T-helper 22 cell (primary cell): ENCODE data around the gene FBXW11.
"Not testable (repeated sequence)": the region's sequence is repeated elsewhere in the genome, so short reads cannot be mapped to it uniquely, and the experiment has no call there.

Experiments used
- DNase-seq: peaks from one replicate; pipeline ENCODE4 v3.0.0-alpha.2; 2020; ENCODE audit warnings: low read depth

The FBXW11 gene

GRCh38 chr5:171981847-171982246 lies 24.6 kb downstream of the FBXW11 start:
- DNase-seq: no peak

- DNase-seq: no peak
These were observed 25.6 kb downstream of the FBXW11 start for GRCh38 chr5:171980792-171981191.

DNA sequence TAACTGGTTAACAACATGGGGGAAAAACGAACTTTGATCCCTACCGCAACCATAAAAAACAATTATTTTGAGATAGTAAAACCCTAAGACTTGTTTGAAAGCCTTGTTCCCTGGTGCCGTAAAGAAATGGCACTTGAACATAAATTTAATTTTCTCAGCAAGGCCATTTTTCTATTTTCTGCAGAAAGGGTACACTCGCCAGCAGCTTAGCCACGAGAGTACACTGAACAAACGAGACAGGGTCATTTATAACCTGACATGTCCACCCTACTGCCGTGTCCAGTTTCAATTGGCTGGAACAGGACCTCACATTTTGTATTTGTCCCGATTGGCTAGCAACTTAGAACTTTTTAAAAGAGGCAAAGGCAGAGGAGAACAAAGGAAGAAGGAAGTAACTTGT lies 26.8 kb downstream of the FBXW11 start:
- no peak for DNase-seq

DNA sequence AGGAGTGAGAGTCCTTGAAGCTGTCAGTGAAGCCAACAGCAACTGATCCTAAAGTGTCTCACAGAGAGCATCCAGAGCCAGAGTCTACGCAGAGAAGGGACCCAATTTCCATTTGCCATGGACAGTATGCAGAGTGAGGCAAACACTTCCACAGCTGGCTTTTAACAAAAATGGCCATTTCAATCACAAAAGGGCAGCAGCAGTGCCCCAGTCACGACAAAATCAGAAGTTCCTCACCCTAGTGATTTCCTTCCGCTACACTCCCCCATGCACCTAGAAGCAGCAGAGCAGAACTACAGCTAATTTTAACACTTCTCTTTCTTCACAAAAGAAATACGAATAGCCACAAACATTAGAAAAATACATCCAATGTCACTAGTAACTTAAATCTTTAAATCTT lies 27.9 kb downstream of the FBXW11 start:
- DNase-seq: no peak

GRCh38 chr5:171978016-171978415 lies 28.4 kb downstream of the FBXW11 start:
- no peak for DNase-seq

DNA sequence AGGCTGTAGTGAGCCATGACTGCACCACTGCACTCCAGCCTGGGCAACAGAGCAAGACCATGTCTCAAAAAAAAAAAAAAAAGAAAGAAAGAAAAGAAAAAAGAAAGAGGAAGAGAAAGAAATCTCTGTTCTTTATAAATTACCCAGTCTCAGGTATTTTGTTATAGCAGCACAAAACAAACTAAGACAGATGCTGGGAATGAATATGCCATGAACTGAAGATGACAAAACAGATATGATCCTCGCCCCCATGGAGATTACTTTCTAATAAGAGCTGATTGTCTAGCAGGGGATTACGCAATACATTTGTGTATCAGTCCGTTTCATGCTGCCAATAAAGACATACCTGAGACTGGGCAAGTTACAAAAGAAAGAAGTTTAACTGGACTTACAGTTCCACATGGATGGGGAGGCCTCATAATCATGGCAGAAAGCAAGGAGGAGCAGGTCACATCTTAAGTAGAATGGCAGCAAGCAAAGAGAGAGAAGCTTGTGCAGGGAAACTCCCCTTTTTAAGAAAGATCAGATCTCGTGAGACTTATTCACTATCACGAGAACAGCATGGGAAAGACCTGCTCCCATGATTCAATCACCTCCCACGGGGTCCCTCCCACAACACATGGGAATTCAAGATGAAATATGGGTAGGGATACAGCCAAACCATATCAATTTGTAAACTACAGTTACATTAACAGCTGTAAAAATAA lies 29.0 kb downstream of the FBXW11 start:
- DNase-seq: not testable (repeated sequence)

GRCh38 chr5:171975877-171976667 lies 30.4 kb downstream of the FBXW11 start:
- no peak for DNase-seq

- DNase-seq: no peak
These were observed 31.1 kb downstream of the FBXW11 start for GRCh38 chr5:171975262-171975876.

GRCh38 chr5:171970826-171971225 lies 35.6 kb downstream of the FBXW11 start:
- no peak for DNase-seq

DNA sequence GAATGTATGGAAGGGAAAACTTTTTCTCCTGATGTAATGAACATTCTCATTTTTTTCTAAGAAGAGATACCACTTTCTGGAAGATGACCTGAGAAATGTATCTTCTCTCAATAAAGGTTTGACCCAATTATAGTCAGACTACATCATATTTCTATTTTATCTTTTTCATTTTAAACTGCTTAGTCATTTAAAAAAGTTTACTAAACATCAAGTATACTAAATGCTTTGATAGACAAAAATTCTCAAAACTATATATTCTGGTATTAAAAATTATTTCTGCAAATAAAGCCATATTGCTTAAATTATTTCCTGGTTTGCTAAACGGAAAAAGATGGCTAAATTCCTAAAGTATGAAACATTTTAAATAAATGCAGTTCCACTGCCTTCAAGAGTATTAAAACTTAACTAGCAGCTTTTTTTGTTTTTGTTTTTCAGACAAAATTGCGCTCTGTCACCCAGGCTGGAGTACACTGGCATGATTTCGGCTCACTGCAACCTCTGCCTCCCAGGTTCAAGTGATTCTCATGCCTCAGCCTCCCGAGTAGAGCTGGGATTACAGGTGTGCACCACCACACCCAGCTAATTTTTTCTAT lies 37.1 kb downstream of the FBXW11 start:
- DNase-seq: no peak

DNA sequence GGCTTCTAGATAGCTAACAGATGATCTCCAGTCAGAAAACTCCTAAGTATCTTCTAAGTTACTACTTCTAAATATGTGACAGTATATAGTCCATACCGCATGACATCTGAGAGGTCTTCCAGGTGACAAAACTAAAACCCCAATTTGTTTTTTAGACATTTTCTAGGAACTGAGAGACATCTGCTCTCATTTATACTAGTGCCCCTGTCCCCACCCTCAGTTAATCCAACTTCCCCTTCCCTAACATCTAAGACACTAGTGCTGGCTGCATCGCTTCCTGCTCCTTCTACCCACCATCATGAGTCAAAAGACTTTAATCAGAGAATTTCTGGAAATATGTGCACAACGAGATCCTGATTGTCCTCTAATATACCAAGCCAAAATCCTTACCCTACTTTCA lies 37.9 kb downstream of the FBXW11 start:
- no peak for DNase-seq

GRCh38 chr5:171966964-171967363 lies 39.5 kb downstream of the FBXW11 start:
- DNase-seq: no peak

DNA sequence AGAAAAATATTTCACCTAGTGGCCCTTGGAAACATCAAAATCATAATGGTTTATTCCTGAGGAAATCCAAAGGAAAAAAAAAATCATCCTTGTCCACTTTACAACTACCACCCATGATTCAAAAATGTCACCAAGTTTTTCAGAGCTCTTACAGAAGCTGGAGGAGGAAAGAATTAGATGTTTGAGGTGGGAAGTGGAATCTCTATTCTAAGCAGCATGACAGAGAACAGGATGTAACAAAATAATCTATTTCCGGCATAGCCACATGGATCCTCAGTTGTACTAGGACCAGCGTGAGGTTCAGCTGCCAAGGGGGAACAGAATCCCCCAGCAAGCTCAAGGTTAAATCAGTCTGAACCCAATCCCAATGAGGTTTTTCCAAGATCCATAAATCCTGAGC lies 40.2 kb downstream of the FBXW11 start:
- no peak for DNase-seq

DNA sequence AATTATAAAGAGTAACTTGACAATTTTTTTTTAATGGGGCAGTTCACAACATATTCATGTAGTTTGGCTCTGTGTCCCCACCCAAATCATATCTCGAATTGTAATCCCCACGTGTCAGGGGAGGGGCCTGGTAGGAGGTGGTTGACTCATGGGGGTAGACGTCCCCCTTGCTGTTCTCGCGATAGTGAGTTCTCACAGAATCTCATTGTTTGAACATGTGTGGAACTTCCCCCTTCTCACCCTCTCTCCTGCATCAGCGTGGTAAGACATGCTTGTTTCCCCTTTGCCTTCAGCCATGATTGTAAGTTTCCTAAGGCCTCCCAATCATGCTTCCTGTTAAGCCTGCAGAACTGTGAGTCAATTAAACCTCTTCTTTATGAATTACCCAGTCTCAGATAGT lies 40.7 kb downstream of the FBXW11 start:
- no peak for DNase-seq

DNA sequence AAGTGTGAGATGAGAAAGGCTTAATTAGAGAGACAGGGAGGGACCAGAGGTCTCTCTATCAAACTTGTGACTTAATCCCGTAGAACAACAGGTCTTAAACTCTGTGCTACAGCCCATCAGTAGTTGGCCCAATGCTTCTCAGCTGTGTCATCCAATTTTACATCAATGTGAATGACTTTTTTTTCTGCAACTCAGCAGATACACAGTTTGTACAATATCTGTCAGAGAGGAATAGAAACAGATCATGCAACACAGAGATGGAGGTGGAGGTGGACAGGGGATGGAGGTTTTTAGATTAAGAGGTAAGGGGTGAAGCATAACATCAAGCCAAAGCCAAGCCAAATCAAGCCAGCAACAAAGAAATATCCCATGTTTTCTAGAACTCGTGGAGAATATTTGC lies 43.0 kb downstream of the FBXW11 start:
- DNase-seq: no peak

DNA sequence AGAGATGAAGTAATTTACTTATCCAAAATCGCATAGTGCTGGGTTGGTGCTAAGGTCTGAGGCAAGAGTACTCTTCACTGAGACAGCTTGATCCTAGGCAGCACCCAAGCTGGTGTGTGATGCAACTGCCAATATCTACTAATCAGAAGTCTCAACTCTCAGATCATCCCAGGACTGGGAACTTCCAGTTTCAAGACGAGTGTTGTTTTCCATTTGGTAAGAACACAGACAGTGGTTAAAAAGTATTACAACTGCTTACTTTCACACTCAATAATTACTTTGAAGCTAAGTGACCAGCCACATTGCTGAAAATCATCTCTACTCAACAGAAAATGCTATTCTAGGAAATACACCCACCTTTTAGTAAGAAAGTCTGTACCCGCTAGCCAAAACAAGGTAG lies 45.3 kb downstream of the FBXW11 start:
- no peak for DNase-seq

DNA sequence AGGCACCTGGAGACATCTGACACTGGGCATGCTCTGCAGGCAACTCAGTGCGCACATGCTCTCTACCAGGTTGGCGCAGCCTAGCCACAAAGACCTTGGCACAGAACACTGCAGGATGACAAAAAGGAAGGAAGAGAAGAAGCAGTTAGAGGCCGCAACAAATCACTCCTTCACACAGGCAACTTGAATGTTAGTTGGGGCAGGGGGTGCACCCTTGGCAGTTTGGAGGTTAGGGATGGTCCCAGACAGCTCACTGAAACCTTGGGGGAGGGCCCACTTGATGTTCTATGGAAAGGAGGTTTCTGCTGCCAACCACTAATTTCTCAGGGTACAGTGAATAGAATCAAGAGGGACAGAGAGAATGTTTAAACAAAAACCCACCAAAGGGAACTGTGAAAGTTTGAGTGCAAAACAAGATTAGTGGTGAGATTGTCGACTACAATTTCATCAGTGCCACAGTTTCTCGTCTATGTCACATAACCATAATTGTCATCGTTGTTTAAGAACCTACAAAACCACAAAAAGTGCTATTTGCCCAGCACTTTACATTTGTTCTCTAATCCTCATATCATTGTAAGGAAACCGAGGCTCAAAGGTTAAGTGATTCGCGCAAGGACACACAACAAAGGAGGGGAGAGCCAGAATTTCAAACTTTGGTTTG lies 48.7 kb downstream of the FBXW11 start:
- DNase-seq: no peak

- no peak for DNase-seq
These were observed 49.4 kb downstream of the FBXW11 start for GRCh38 chr5:171956887-171957495.

- DNase-seq: no peak
These were observed 50.1 kb downstream of the FBXW11 start for GRCh38 chr5:171956314-171956713.

DNA sequence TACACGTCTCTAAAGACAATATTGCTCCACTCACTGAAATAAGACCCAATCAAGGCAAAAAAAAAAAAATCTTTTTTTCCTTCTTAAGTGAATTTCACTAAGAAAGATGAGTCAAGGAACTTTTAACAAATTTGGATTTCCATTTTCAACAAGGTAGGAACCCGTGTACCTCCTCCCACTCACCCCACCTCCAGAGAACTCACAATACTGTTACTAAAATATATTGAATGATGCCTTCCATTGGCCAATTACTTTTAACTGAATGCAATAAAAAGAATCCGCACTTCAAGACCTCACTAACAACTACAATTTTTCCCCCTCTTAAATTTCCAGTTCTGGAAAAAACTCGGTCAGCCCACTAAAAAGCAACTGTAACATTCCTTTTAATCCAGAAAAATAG lies 50.7 kb downstream of the FBXW11 start:
- no peak for DNase-seq

DNA sequence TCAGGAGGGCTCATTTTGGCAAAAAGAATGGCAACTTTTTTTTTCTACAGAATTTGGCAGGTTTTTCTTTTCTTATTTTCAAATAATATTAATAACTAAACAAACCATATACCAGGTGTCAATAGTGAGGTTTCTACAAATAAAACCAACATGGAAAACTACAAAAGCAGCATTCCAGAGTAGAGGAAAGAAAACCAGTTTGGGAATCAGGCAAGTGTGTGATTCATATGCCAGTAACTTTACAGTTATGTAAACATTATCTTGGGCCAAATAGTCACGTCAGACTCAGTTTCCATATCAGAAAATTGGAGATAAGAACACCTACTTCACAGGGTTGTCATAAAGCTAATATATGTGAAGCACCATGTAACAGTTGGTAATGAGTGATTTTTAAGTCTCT lies 51.7 kb downstream of the FBXW11 start:
- DNase-seq: no peak
